ENCODE measurements around the gene TRHDE.
"Not testable (repeated sequence)": the region's sequence is repeated elsewhere in the genome, so short reads cannot be mapped to it uniquely, and the experiment has no call there.

TRHDE gene

DNA sequence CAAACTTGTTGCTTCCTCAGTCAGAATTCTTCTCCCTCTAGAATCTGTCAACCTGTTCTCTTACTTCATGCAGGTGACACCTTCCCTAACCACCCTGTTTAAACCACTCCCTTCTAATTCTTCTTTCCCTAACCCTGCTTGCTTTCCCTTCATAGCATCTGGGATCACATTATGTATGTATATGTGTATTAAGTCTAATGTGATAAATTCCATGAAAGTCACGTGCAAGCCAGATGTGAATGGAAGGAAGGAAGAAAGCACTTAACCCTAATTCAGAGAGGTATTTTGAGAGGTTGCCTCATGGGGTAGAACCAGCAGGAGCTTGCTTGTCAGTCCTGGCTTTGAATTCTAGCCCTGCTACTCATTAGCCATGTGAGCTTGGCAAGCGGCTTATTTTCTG is 340.0 kb downstream of the TRHDE start:
- no peak for DNase-seq (ENCODE audit: low read depth in 3 of 3, low spot score in 1 of 3)

DNA sequence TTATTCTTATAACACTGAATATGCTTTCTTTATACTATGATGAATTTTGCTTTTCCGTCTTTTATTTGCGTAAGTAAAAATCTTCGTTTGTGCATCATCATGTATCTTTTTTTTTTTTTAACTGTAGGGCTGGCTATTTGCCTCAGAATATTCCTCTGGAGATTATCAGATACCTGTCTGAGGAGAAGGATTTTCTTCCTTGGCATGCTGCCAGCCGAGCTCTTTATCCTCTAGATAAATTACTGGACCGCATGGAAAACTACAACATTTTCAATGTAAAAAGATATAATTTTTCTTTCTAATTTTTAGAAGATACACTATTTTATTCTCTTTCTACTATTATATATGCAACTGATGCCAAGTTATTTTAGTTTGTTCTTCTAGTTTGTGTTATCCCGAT is 346.6 kb downstream of the TRHDE start:
- DNase-seq (ENCODE audit: low read depth in 3 of 3, low spot score in 1 of 3) = no peak

DNA sequence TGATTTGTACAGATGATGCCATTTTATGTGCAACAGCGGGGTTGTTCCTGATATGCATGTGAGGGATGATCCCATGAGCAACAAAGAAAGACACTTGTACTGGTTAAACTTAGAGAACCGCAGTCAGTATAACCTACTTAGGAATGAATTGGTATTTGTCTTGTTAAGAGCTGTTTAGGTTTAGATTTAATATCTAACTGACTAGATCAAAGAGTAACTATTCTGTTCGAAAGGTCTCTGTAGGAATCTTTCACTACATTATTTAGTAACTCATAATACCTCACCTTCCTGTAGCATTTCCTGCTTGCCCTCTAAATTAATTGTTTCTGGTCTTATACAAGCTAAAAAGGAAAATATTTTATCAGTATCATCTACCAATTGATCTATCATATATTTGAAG is 350.4 kb downstream of the TRHDE start:
- no peak for DNase-seq (ENCODE audit: low read depth in 3 of 3, low spot score in 1 of 3)

DNA sequence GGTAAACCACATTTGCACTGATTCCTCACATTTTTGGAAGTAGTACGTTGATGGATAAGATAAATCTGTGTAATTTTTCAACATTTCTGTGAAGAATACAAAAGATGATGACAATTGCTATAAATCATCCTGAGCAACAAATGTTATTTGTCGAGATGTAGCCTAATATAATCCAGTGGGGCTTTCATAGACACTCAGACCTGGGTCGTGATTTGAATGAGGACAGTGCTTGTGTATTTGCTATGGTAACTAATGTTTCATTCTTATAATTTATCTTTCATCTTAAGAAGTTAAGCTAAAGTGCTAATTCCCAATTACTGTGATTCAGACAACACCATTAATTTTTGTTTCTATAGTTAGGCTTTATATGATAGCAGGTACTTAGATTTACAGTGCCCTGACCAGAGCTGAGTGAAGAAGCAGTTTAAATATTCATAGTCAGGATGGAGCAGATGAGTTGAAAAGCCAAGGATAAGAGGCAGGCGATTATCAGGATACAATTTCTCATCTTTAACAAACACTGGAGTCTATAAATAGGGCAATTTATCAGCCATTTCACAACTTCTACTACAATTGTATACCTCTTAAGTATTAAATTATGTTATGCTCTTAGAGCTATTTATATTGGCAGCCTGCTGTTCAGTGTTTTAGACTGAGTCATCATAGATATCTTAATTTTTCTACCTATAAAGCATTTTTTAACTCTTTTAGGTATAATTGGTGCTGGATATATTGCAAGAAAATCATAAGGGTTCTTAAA is 359.9 kb downstream of the TRHDE start:
- no peak for DNase-seq (ENCODE audit: low read depth in 3 of 3, low spot score in 1 of 3)

DNA sequence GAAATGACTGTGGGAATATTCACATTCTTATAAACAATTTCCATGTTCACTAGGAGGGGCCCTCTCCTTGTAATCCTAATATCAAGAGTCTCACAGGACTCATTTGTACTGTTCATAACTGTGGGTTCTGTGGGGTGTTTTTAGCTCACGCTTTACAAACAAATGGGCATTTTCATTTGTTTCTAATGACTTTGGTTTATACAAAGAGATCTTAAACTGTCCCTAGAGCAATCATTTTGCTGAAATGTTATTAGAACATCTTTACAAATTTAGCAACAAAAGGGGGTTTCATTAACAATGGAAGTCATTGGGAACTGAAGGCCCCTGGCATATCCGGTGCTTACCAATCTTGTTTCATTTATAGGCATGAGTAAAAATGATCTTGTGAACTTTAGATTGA is 370.5 kb downstream of the TRHDE start:
- DNase-seq (ENCODE audit: low read depth in 3 of 3, low spot score in 1 of 3) = no peak

DNA sequence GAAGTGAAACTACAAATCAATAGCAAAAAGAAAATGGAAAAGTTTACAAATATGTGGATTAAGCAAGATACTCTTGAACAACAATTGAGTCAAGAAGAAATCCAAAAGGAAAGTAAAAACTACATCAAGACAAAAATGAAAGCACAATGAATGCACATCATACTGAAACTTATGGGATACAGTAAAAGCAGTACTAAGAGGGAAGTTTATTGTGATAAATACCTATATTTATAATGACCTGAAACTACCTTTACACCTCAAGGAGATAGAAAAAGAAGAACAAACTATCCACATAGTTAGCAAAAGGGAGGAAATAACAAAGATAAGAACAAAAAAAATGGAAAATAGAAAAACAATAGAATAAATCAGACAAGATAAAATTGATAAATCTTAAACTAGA is 375.0 kb downstream of the TRHDE start:
- no peak for DNase-seq (ENCODE audit: low read depth in 3 of 3, low spot score in 1 of 3)

DNA sequence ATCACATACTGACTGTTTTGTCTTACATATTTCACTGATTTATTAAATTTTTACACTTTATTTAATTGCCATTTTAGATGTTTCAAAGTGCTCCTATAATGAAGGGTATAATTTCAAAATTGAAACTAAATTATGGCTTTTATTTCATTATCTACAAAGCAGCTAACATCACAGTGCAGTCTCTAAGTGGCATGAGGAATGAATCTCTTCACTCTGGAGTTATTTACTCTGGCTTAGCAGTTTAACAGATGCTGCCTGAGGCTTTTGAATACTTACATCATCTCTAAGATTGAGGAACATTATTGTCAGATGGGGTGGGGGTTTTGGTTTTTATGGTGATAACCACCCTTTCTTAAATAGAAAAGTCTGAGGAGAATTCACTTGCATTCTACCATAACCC is 386.4 kb downstream of the TRHDE start:
- DNase-seq (ENCODE audit: low read depth in 3 of 3, low spot score in 1 of 3) = no peak

DNA sequence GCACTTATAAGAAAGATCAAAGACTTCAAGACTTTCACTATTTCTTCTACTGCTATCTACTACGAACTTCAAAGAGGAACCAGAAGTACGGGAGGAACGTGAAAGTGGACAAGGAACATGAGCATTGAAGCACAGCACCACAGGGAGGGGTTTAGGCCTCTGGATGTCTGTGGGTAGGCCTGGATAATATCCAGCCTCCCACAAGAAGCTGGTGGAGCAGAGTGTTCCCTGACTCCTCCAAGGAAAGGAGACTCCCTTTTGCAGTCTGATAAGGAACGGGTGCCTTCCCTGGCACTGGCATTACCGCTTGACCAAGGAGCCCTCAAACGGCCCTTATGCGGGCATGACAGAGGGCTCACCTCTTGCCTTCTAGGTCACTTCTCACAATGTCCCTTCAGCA is 388.0 kb downstream of the TRHDE start:
- DNase-seq (ENCODE audit: low read depth in 3 of 3, low spot score in 1 of 3) = not testable (repeated sequence)

DNA sequence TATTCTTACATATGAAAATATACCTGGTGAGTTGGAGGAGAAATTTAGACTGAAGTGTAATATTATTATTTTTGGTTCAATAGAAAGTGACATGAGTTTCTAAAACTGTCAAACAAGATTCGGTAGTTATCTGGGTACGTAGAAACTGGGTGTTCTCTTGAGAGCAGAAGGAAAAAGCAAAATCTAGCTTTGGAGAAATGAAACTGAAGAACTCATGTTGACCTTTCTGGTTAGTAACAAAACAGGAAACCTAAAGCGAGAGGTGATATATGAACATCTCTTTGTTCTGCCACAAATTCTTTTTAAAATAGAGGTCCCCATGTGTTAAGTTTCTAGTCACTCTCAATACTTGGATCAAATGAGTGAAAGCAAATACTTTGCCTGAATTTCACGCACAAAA is 401.7 kb downstream of the TRHDE start:
- no peak for DNase-seq (ENCODE audit: low read depth in 3 of 3, low spot score in 1 of 3)

DNA sequence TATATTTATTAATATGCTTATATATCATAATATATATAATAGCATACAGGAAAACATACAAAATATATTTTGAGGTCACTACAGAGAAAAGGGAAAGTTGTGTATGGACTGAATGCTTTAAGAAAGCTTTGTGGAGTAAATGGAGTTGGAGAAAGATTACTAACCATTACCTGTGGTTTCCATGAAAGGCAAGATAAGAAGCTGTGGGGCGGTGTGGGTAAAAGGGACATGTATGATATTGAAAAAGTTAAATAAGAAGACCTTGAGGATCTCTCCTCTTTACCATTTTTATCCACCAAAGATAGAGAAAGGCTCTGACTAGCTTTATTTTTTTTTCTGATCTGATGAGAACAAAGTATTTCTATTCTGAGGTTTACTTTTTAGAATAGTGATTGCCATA is 404.4 kb downstream of the TRHDE start:
- no peak for DNase-seq (ENCODE audit: low read depth in 3 of 3, low spot score in 1 of 3)

DNA sequence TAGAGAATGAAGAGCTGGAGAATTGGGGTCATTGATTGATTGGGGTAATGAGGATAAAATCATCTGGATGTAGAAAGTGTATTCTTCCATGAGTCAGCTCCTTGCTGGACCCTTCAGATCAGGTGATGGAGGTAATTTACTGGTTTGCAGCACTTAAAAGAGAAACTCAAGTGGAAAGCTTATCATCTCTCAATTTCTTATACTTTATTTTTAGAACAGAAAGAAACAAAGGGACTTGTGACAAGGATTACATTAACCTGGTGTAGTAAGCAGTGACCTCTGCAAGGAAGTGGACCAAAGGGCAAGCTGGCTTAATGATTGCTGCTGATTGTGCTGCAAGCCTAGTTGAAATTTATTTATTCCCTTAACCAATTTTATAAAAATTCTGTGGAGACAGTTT is 405.0 kb downstream of the TRHDE start:
- DNase-seq (ENCODE audit: low read depth in 3 of 3, low spot score in 1 of 3) = no peak

DNA sequence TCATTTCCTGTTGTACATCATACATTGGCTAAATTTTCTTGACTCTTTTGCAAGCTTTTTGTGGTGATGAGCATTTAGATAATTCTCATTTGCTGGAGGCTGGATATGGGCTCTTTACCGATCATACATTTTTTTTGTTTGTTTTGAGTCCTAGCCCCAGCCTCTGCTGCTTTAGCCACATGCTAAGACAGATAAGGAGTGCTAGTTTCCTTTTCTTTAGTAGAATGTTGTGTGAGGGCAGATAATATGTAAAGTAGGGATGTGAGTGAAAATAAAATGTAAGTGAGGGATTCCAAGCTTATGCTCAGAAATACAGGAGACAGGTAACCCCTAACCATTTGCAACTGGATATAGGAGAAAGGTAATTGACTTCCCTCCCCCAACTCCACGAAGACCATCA is 405.7 kb downstream of the TRHDE start:
- no peak for DNase-seq (ENCODE audit: low read depth in 3 of 3, low spot score in 1 of 3)

DNA sequence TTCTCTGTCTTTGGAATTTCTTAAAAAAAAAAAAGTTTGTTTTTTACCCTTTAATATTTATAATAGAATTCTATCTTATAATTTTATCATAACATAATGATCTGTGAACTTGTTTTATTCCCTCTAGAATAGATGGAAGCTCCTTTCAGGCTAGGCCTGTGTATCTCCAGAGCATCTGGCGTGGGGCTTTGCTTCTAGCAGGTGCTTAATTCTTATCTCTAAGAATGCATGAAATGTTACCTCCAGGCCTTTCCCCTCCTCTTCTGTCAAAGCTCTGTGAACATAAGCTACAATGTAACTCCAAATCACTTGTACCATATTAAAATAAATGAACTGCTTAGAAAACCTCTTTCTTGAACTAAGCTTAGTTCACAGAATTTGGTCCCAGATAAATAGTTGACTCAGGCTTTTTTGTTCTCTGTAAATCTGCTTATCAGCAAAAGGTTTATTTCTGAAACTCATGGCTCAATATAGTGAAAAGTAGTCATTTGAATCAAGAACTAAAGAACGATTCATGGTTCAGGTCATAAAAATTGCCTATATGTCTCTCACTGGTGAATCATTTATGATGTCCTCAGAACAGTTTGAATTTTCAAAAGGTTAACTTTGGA is 407.1 kb downstream of the TRHDE start:
- no peak for DNase-seq (ENCODE audit: low read depth in 3 of 3, low spot score in 1 of 3)

DNA sequence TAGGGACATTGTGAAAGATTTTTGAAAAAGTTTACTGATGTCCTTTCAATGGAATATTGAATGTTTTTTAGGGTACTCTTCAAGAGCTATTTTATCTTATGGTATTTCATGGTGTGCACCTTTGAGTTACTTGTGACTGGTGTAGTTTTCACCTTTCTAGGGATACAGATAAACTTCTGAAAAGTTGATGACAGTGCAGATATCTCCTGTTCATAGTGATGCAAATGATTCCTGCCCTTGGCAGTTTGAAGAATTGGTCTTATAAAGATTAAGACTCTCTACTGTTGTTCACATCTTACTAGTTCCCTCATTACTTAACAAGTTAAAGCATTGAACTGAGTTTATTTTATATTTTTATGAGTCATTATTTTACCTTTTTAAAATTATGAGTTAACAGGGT is 408.9 kb downstream of the TRHDE start:
- DNase-seq (ENCODE audit: low read depth in 3 of 3, low spot score in 1 of 3) = no peak

DNA sequence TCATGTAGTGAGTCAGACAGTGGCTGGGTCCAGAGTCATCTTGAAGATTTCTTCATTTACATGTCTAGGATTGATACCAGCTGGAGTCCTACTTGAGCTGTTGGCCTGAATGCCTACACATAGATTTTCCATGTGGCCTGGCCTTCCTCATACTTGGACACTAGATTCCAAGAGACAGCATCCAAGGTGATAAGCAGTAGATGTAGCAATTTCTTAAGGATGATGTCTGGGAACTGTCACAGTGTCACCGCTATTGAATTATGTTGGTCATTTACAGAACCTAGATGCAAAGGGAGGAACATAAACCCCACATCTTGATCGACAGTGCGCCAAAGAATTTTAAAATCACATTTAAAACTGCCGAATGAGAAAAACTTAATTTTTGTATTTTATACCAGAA is 412.3 kb downstream of the TRHDE start:
- no peak for DNase-seq (ENCODE audit: low read depth in 3 of 3, low spot score in 1 of 3)

DNA sequence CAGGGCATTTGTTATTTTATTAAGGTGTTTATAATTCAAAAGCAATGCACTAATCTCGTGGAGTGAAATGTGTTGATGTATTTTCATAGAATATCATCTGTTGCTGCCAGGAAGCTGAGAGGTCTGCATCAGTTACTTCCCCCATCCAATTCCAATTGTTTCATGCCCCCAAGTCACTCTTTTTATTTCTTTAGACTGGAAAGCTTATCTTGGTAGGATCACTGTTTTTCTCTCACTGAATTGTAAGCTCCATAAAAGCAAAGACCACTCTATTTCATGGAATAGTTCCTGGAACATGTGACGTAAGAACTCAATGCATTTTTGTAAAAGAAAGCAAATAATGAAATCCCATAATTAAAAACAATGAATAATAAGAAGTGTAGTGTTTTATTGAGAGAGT is 420.2 kb downstream of the TRHDE start:
- no peak for DNase-seq (ENCODE audit: low read depth in 3 of 3, low spot score in 1 of 3)

DNA sequence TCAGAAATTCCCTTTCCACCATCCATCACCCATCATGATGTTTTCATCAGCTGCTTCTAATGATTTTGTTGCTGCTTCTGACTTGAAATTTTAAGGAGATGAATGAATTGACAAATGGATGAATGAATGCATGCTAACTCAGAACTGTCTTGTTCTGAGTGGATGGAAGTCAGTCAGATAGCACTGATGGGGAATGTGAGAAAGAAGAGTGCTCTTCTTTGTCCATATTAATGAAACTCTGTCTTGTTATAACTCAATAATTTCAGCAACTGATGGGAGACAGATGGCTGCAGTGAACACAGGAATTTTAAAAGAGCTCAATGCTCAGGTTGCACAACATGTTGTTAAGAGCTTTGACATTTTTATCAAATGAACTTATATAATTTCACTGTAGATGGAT is 422.0 kb downstream of the TRHDE start:
- DNase-seq (ENCODE audit: low read depth in 3 of 3, low spot score in 1 of 3) = no peak

DNA sequence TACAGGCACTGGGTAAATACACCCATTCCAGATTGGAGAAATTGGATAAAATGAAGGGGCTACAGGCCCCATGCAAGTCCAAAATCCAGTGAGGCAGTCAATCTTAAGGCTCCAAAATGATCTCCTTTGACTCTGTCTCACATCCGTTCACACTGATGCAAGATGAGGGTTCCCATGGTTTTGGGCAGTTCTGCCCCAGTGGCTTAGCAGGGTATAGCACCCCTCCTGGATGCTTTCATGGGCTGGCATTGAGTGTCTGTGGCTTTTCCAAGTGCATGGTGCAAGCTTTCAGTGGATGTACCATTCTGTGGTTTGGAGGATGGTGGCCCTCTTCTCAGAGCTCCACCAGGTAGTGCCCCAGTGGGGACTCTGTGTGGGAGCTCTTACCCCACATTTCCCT is 427.2 kb downstream of the TRHDE start:
- DNase-seq (ENCODE audit: low read depth in 3 of 3, low spot score in 1 of 3) = no peak

DNA sequence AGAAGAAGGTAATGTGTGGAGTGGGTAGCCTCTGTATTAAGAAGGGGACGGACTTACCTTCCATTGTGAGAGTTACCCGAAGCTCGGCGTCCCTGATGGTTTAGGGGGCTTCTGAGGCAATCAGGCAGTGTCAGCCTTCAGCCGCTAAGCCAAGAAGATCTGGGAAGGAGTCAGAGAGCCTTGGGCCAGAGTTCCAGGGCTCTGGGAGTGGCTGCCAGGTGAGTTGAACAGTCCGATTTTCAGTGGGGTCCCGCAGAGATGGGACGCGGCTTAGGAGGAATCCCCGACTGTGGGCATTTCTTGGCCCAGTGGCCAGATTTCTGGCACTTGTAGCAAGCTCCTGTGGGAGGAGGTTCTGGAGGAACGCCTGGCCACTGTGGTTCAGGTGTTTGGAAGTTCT is 439.9 kb downstream of the TRHDE start:
- not testable (repeated sequence) for DNase-seq (ENCODE audit: low read depth in 3 of 3, low spot score in 1 of 3)

DNA sequence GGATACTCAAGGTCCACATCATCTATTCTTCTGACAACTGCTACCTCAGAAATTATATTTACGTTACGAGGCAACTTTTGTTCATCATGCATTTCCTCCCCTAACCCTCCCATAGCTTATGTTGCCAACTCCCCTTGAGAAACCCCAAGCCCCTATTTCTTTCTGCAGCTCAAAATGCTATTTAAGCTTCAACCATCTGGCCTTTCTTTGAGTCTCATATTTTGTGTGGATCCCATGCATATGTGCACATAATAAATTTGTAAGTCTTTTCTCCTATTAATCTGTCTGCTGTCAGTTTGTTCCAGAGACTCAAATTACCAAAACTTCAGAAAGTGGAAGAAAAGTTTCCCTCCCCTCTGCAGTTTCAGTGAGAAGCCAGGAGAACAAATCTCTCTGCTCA is 444.1 kb downstream of the TRHDE start:
- no peak for DNase-seq (ENCODE audit: low read depth in 3 of 3, low spot score in 1 of 3)

DNA sequence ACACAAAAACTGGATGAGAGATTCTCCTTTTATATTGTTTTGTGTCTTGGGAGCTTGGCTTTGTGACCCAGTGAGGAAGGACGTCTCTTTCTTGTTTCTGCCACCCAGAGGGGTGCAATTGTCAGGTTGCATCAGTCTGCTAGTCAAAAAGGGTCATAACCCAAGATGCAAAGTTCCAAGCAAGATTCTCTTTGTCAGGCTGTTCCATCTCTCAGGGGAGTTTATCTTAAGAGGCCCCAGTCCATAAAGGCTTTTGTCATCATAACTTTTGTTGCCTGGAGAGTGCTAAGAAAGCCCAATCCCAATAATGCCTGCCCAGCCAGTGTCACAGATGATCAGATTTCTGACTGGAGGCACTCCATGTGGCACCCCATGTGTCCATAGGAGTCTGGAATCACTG is 444.9 kb downstream of the TRHDE start:
- DNase-seq (ENCODE audit: low read depth in 3 of 3, low spot score in 1 of 3) = no peak
